Tibial artery (tissue), 4 donors: ENCODE measurements around the gene SH3GL3.

Experiments used
- DNase-seq, 2 donors: peaks; one replicate each; pipeline ENCODE4 v3.0.0-alpha.2; 2019
- H3K27ac ChIP-seq, 2 donors: fragments of 200-600 bp; sonication (generic) in 1 of 2; 1 replicate in 1 of 2; 2 replicates in 1 of 2; pipeline ENCODE4 v1.5.1; 2018 to 2019; ENCODE audit warnings: mild to moderate bottlenecking in 1 of 2
- H3K27me3 ChIP-seq, 2 donors: fragments of 200-600 bp; sonication (generic) in 1 of 2; one replicate each; pipeline versions ENCODE4 v1.5.1 to v1.6.0; 2016 to 2019
- H3K36me3 ChIP-seq, 3 donors: fragments of 200-600 bp; sonication (generic) in 2 of 3; one replicate each; pipeline ENCODE4 v1.5.1; 2016 to 2019; ENCODE audit warnings: mild to moderate bottlenecking in 2 of 3
- H3K4me1 ChIP-seq, 4 donors: fragments of 200-600 bp; sonication (generic) in 2 of 4; 1 replicate in 3 of 4; 2 replicates in 1 of 4; pipeline ENCODE4 v1.5.1; 2016 to 2019
- H3K4me3 ChIP-seq, 2 donors: fragments of 200-600 bp; sonication (generic) in 1 of 2; 1 replicate in 1 of 2; 2 replicates in 1 of 2; pipeline ENCODE4 v1.5.1; 2018 to 2019; ENCODE audit warnings: mild to moderate bottlenecking in 2 of 2
- H3K9me3 ChIP-seq, 3 donors: fragments of 200-600 bp; sonication (generic) in 1 of 3; one replicate each; pipeline ENCODE4 v1.5.1; 2016 to 2019
- CTCF ChIP-seq, 2 experiments: fragments of 200-600 bp in 1 of 2; fragments of 450-650 bp in 1 of 2; IDR thresholded peaks; one replicate each; pipeline ENCODE4 v1.5.1; 2017 to 2019; ENCODE audit warnings: antibody characterized with exemption in 2 of 2, mild to moderate bottlenecking in 1 of 2, moderate library complexity in 1 of 2
- intact Hi-C: fragments of 100-400 bp; cut with DNase I; formaldehyde crosslinking; loops from one replicate; pipeline ENCODE4 v1.15.0; 2023; ENCODE audit warnings: low total_unique reads

Gene SH3GL3

GRCh38 chr15:83613714-83614113 is 166.6 kb downstream of the SH3GL3 start:
- TF ChIP-seq CTCF (IDR thresholded peaks at IDR 0.05), result no peak
- intact Hi-C loops, result no loop called here
- H3K9me3 ChIP-seq, result no peaks in the 10 kb centered on the region
- H3K36me3 ChIP-seq, result no peaks in the 10 kb centered on the region
- no peak overlapping the region for H3K27ac ChIP-seq
- H3K4me1 ChIP-seq, result peaks cover 0 to 6% (median 2%) of the 10 kb centered on the region in 4 donors
- DNase-seq, result no peak
- H3K4me3 ChIP-seq, result no peak overlapping the region
- no peaks in the 10 kb centered on the region for H3K27me3 ChIP-seq

GRCh38 chr15:83616840-83617239 is 169.7 kb downstream of the SH3GL3 start:
- TF ChIP-seq CTCF (IDR thresholded peaks at IDR 0.05), result no peak
- peaks cover 0 to 6% (median 2%) of the 10 kb centered on the region in 4 donors for H3K4me1 ChIP-seq
- H3K36me3 ChIP-seq, result no peaks in the 10 kb centered on the region
- no peak overlapping the region for H3K27ac ChIP-seq
- no peak for DNase-seq
- intact Hi-C loops, result no loop called here
- peaks cover 0 to 6% (median 4%) of the 10 kb centered on the region in 3 donors for H3K9me3 ChIP-seq
- no peak overlapping the region for H3K4me3 ChIP-seq
- no peaks in the 10 kb centered on the region for H3K27me3 ChIP-seq

GRCh38 chr15:83626171-83626802 is 179.1 kb downstream of the SH3GL3 start:
- no peak for TF ChIP-seq CTCF (IDR thresholded peaks at IDR 0.05)
- Histone ChIP-seq H3K4me1 (no peaks in the 10 kb centered on the region), H3K27ac (no peak overlapping the region), H3K9me3 (no peaks in the 10 kb centered on the region), H3K36me3 (no peaks in the 10 kb centered on the region), H3K27me3 (no peaks in the 10 kb centered on the region), H3K4me3 (no peak overlapping the region)
- DNase-seq, result no peak
- intact Hi-C loops, result no loop called here

- H3K4me3 ChIP-seq, result no peak overlapping the region
- H3K9me3 ChIP-seq, result no peaks in the 10 kb centered on the region
- no peaks in the 10 kb centered on the region for H3K36me3 ChIP-seq
- no peak for DNase-seq
- no peaks in the 10 kb centered on the region for H3K4me1 ChIP-seq
- H3K27me3 ChIP-seq, result no peaks in the 10 kb centered on the region
- intact Hi-C loops, result no loop called here
- no peak for TF ChIP-seq CTCF (IDR thresholded peaks at IDR 0.05)
- H3K27ac ChIP-seq, result no peak overlapping the region
Observed at GRCh38 chr15:83631534-83631933, 184.4 kb downstream of the SH3GL3 start.

DNA sequence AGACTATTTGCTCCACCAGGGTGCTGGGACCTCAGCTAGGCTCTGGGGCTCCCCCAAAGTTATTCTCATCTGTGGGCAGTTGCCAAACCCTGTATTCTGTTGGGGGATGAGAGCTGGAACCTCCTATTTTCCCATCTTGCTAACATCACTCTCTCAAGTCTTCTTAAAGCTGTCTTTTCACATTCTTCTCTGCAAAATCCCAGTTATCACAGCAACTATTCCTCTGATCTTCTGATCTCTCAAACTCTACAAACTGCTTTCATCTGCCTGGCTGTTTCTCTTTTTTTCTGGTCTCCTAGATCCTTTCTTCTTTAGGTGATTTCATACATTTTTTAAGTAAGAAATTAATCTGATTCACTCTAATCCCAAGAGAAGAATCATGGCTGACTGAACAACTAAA is 196.1 kb downstream of the SH3GL3 start:
- Histone ChIP-seq H3K9me3 (peaks cover 0 to 7% (median 0%) of the 10 kb centered on the region in 3 donors), H3K36me3 (no peaks in the 10 kb centered on the region), H3K4me3 (no peak overlapping the region), H3K27me3 (no peaks in the 10 kb centered on the region), H3K4me1 (no peaks in the 10 kb centered on the region), H3K27ac (no peak overlapping the region)
- TF ChIP-seq CTCF (IDR thresholded peaks at IDR 0.05), result no peak
- no peak for DNase-seq
- intact Hi-C loops, result no loop called here

GRCh38 chr15:83644439-83644838 is 197.3 kb downstream of the SH3GL3 start:
- no peaks in the 10 kb centered on the region for H3K36me3 ChIP-seq
- intact Hi-C loops, result no loop called here
- no peak for TF ChIP-seq CTCF (IDR thresholded peaks at IDR 0.05)
- H3K27ac ChIP-seq, result no peak overlapping the region
- H3K27me3 ChIP-seq, result no peaks in the 10 kb centered on the region
- H3K9me3 ChIP-seq, result peaks cover 0 to 7% (median 0%) of the 10 kb centered on the region in 3 donors
- no peak overlapping the region for H3K4me3 ChIP-seq
- no peaks in the 10 kb centered on the region for H3K4me1 ChIP-seq
- DNase-seq, result no peak
